Activated T-helper 1 cell treated with anti-CD3 and anti-CD28 coated beads, Interleukin-12 subunit alpha, Interleukin-12 subunit beta, Interleukin-2, Interleukin-4 antibody, amounts not matched to agents 30 ng/mL and 10 ng/mL and 1 ng/mL, durations not matched to agents 14 hours and 24 hours and 36 hours (primary cell): ENCODE measurements around the gene KCNG2. TPM values are rescaled to one million over a fixed set of nuclear protein-coding genes. Genes with fewer than 3 reads are reported as not detected.

Experiments
- DNase-seq: peaks from one replicate; pipeline ENCODE4 v3.0.0; 2021; ENCODE audit warnings: low spot score
- H3K27ac Mint-ChIP-seq: one replicate; pipeline ENCODE4 v1.8.0; 2021; ENCODE audit warnings: mild to moderate bottlenecking, mixed read lengths
- H3K27me3 Mint-ChIP-seq: one replicate; pipeline ENCODE4 v1.8.0; 2022; ENCODE audit warnings: mild to moderate bottlenecking, moderate library complexity, mixed read lengths; ENCODE audit not compliant: insufficient read depth
- H3K36me3 Mint-ChIP-seq: one replicate; pipeline ENCODE4 v1.8.0; 2021; ENCODE audit warnings: low read depth, mixed read lengths
- H3K4me1 Mint-ChIP-seq: one replicate; pipeline ENCODE4 v1.8.0; 2021; ENCODE audit warnings: low read depth, mixed read lengths
- H3K4me3 Mint-ChIP-seq: one replicate; pipeline ENCODE4 v1.8.0; 2021; ENCODE audit warnings: mild to moderate bottlenecking, moderate library complexity, mixed read lengths
- H3K9me3 Mint-ChIP-seq: one replicate; pipeline ENCODE4 v1.8.0; 2021; ENCODE audit warnings: mixed read lengths
- intact Hi-C: fragments of 100-400 bp; cut with micrococcal nuclease; formaldehyde crosslinking; loops from one replicate; pipeline ENCODE4 v1.15.1; 2024
- total RNA-seq: library from RNA; stranded (reverse); gene quantifications from 2 replicates; pipeline ENCODE4 v1.2.3, GENCODE V29; 2022

Gene KCNG2
- total RNA-seq, 1 donor from 2014 or later = not detected

DNA sequence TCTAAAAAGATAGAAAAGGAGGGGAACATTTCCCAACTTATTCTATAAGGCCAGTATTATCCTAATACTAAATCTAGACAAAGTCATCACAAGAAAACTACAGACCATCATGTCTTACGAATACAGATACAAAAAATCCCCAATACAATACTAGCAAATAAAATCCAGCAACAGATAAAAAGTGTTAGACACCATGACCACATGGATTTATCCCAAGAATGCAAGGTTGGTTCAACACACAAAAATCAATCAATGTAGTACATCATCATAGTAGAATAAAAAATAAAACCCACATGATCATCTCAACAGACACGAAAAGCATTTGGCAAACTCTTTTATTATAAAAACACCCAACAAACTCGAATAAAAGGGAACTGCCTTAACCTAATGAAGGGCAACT, 135.2 kb downstream of the KCNG2 start:
- intact Hi-C loops = no loop called here
- Mint-ChIP-seq H3K4me3 (no peak overlapping the region), H3K27ac (no peak overlapping the region), H3K36me3 (peaks cover 82% of the 10 kb centered on the region), H3K4me1 (no peaks in the 10 kb centered on the region), H3K9me3 (peaks cover 64% of the 10 kb centered on the region), H3K27me3 (no peaks in the 10 kb centered on the region)
- DNase-seq = no peak

DNA sequence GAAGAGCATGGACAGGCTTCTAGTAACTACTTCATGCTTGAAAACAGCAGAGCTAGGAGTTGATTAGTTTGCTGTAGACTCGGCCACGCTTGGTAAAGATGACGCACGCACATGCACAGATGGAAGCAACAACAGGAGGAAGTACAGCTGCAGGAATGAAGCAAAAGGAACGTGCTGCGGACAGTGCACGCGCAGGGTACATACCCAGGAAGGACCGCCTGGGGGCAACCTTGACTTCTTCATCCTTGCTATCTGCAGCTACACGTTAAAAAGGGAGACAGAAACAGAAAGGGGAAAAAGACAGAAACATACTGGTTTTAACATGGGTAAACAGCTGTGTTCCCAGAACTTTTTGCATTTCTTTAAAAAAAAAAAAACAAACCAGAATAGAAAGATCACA, 136.0 kb downstream of the KCNG2 start:
- DNase-seq = no peak
- Mint-ChIP-seq H3K4me1 (no peaks in the 10 kb centered on the region), H3K4me3 (no peak overlapping the region), H3K27ac (no peak overlapping the region), H3K9me3 (peaks cover 59% of the 10 kb centered on the region), H3K27me3 (no peaks in the 10 kb centered on the region), H3K36me3 (peaks cover 84% of the 10 kb centered on the region)
- intact Hi-C loops = no loop called here

DNA sequence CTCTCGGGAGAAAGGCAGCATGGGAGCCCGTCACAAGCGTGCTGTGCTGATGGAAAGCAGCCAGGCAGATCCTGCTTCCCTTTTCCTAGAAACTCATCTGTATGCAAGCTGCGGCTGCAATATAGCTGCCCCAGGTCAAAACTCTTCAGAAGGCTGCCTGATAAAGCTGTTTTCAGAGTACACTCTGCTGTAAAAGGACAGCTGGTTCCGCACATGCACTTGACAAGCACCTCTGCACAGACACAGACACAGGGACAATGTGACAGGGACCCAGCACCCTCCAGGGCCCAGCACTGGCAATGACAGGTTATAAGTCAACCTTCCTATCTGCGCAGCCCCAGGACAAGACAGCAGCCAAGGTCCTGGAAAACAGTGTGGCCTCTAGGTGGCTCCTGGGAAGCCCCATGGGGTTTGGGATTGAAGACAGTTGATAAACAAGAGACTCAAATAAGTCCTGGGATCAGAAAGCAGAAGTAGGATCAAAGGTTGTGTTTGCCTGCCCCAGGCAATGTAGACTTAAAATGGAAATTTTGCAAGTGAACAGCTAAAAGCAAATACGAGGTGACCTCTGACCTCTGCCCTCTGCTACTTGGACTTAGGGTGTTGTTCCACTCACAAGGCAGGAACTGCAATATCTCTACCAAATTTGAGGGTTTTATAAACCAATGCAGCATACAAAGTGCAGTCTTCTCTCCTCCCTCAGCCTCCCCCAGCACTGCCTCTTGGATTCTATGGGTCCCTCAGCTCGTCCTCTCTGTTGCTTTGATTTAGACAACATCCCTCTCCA, 136.8 kb downstream of the KCNG2 start:
- H3K27me3 Mint-ChIP-seq = no peaks in the 10 kb centered on the region
- peaks cover 52% of the 10 kb centered on the region for H3K9me3 Mint-ChIP-seq
- no peak for DNase-seq
- no peak overlapping the region for H3K27ac Mint-ChIP-seq
- no peak overlapping the region for H3K4me3 Mint-ChIP-seq
- no peaks in the 10 kb centered on the region for H3K4me1 Mint-ChIP-seq
- H3K36me3 Mint-ChIP-seq = peaks cover 76% of the 10 kb centered on the region
- intact Hi-C loops = no loop called here

DNA sequence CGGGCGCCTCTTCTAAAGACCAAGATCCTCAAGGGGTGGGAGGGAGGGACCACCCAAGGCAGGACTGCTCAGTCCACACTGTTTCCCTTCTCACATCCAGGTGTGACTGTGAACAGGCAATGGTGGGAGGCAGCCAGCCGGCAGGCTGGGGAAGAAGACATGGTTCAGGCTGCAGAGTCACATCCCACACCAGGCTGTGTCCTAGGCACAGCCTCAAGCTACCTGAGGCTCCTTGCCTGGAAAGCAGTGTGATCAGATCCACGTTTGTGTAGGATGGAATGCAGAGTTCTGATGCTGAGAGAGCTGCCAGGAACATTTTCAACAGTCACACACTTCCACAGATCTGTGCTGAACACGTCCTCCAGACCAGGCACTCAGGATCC, 137.4 kb downstream of the KCNG2 start:
- intact Hi-C loops = no loop called here
- H3K36me3 Mint-ChIP-seq = peaks cover 75% of the 10 kb centered on the region
- no peak overlapping the region for H3K27ac Mint-ChIP-seq
- H3K4me1 Mint-ChIP-seq = no peaks in the 10 kb centered on the region
- peaks cover 46% of the 10 kb centered on the region for H3K9me3 Mint-ChIP-seq
- no peak overlapping the region for H3K4me3 Mint-ChIP-seq
- DNase-seq = no peak
- no peaks in the 10 kb centered on the region for H3K27me3 Mint-ChIP-seq

GRCh38 chr18:79935499-79935898, 137.8 kb downstream of the KCNG2 start:
- H3K27ac Mint-ChIP-seq = no peak overlapping the region
- H3K4me1 Mint-ChIP-seq = no peaks in the 10 kb centered on the region
- peaks cover 42% of the 10 kb centered on the region for H3K9me3 Mint-ChIP-seq
- DNase-seq = no peak
- H3K27me3 Mint-ChIP-seq = no peaks in the 10 kb centered on the region
- intact Hi-C loops = no loop called here
- no peak overlapping the region for H3K4me3 Mint-ChIP-seq
- peaks cover 71% of the 10 kb centered on the region for H3K36me3 Mint-ChIP-seq

GRCh38 chr18:79935925-79936324, 138.2 kb downstream of the KCNG2 start:
- no peaks in the 10 kb centered on the region for H3K27me3 Mint-ChIP-seq
- H3K4me1 Mint-ChIP-seq = no peaks in the 10 kb centered on the region
- no peak for DNase-seq
- no peak overlapping the region for H3K4me3 Mint-ChIP-seq
- intact Hi-C loops = no loop called here
- H3K27ac Mint-ChIP-seq = no peak overlapping the region
- peaks cover 40% of the 10 kb centered on the region for H3K9me3 Mint-ChIP-seq
- peaks cover 70% of the 10 kb centered on the region for H3K36me3 Mint-ChIP-seq

- Mint-ChIP-seq H3K27ac (no peak overlapping the region), H3K9me3 (peaks cover 33% of the 10 kb centered on the region), H3K36me3 (peaks cover 65% of the 10 kb centered on the region), H3K27me3 (no peaks in the 10 kb centered on the region), H3K4me1 (no peaks in the 10 kb centered on the region), H3K4me3 (no peak overlapping the region)
- intact Hi-C loops = no loop called here
- no peak for DNase-seq
Measured at GRCh38 chr18:79936641-79937040, 138.9 kb downstream of the KCNG2 start.

DNA sequence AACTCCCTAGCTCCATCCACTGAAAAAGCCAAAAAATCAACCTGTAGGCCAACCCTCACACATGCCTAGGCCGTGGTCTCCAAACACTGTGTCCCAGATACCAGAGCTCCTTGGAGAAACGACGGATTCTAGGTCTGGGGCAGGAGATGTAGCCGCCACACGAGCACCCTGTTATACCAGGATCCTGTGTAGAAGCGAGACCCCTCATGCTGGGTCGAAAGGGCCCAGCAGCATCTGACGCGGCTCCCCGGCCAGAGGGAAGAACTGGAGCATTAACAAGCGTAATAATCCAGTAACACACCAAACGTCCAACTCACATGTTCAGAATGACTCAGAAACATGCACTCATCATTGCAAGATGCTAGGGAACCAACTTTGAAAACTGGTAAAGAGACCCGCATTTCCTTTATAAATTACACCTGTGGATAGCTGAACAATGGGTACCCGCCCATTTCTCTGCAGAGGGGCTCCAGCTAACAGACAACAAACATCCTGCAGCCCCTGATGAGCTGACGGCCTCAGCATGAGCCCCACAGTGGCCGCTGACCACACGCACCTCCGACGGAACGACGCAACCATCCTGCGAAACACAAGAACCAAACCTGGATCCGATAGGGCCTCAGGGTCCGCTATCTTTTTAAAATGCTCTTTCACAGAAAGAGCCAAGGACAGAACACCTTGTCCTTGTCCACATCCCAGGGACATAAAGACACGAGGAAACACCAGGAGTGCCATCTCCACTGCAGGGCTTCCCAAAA, 139.5 kb downstream of the KCNG2 start:
- Mint-ChIP-seq H3K4me1 (no peaks in the 10 kb centered on the region), H3K9me3 (peaks cover 29% of the 10 kb centered on the region), H3K27me3 (no peaks in the 10 kb centered on the region), H3K4me3 (no peak overlapping the region), H3K27ac (no peak overlapping the region), H3K36me3 (peaks cover 67% of the 10 kb centered on the region)
- intact Hi-C loops = no loop called here
- no peak for DNase-seq

- Mint-ChIP-seq H3K36me3 (peaks cover 63% of the 10 kb centered on the region), H3K9me3 (peaks cover 20% of the 10 kb centered on the region), H3K4me3 (no peak overlapping the region), H3K27me3 (no peaks in the 10 kb centered on the region), H3K4me1 (no peaks in the 10 kb centered on the region), H3K27ac (no peak overlapping the region)
- intact Hi-C loops = no loop called here
- DNase-seq = no peak
Measured at GRCh38 chr18:79938196-79938595, 140.5 kb downstream of the KCNG2 start.

DNA sequence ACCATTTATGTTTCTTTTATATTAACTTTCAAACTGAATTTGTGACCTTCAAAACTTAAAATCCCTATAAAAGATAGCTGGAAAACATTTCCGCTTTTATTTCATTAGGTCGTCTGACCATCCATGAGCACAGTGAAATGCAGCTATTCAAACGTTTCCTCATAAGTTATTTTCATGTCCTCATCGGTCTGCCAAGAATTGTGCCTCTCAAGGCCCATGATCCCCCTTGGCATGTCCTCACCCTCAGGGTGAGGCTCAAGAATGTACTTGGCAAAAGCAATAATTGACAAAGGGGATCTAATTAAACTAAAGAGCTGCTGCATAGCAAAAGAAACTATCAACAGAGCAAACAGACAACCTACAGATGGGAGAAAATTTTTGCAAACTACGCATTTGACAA, 141.4 kb downstream of the KCNG2 start:
- Mint-ChIP-seq H3K27me3 (no peaks in the 10 kb centered on the region), H3K27ac (no peak overlapping the region), H3K36me3 (peaks cover 54% of the 10 kb centered on the region), H3K4me1 (peaks cover 3% of the 10 kb centered on the region), H3K9me3 (peaks cover 11% of the 10 kb centered on the region), H3K4me3 (no peak overlapping the region)
- no peak for DNase-seq
- intact Hi-C loops = no loop called here

GRCh38 chr18:79940126-79940813, 142.5 kb downstream of the KCNG2 start:
- no peak overlapping the region for H3K27ac Mint-ChIP-seq
- H3K36me3 Mint-ChIP-seq = peaks cover 43% of the 10 kb centered on the region
- DNase-seq = no peak
- H3K4me3 Mint-ChIP-seq = no peak overlapping the region
- peaks cover 14% of the 10 kb centered on the region for H3K4me1 Mint-ChIP-seq
- intact Hi-C loops = loop anchor here (10.0 kb wide), 1 partner anchor 145 kb away; the partner anchor contains the start of gene KCNG2
- peaks cover 8% of the 10 kb centered on the region for H3K9me3 Mint-ChIP-seq
- no peaks in the 10 kb centered on the region for H3K27me3 Mint-ChIP-seq

DNA sequence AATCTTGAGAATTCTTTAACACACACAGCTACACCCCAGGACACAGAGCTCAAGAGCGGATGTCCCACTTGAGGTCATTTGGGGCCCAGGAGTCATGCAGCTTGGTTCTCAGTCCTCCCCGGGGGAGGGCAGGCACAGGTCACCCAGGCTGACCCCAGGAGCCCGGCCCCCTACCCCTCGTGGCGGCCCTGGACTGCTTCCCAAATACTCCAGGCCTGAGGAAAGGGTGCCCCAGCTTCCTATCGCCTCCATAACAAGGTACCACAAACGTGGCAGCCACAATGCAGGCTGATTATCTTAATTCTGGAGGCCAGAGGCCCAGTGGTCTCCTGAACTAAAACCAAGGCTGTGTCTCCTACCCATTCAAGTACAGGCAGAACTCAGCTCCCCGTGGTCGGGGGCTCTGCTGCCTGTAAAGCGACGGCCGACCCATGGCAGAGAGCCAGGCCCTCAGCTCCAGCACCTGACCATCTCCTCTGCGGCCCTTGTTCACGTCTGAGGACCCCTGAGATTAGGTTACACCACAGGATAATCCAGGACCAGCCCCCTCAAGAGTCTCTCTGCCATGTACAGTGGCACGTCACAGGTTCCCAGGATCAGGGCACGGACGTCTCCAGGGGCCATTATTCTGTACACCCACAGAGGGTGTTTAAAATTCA, 143.2 kb downstream of the KCNG2 start:
- intact Hi-C loops = loop anchor here (10.0 kb wide), 1 partner anchor 146 kb away; the partner anchor contains the start of gene KCNG2
- no peak for DNase-seq
- Mint-ChIP-seq H3K27me3 (no peaks in the 10 kb centered on the region), H3K4me1 (peaks cover 16% of the 10 kb centered on the region), H3K27ac (no peak overlapping the region), H3K36me3 (peaks cover 39% of the 10 kb centered on the region), H3K4me3 (no peak overlapping the region), H3K9me3 (peaks cover 1% of the 10 kb centered on the region)
